Measurements from ENCODE around the gene MAD2L2. TPM values are rescaled to one million over a fixed set of nuclear protein-coding genes. Genes with fewer than 3 reads are reported as not detected.

The MAD2L2 gene
- total RNA-seq, 1 donor from 2014 or later = 34.9 TPM

DNA sequence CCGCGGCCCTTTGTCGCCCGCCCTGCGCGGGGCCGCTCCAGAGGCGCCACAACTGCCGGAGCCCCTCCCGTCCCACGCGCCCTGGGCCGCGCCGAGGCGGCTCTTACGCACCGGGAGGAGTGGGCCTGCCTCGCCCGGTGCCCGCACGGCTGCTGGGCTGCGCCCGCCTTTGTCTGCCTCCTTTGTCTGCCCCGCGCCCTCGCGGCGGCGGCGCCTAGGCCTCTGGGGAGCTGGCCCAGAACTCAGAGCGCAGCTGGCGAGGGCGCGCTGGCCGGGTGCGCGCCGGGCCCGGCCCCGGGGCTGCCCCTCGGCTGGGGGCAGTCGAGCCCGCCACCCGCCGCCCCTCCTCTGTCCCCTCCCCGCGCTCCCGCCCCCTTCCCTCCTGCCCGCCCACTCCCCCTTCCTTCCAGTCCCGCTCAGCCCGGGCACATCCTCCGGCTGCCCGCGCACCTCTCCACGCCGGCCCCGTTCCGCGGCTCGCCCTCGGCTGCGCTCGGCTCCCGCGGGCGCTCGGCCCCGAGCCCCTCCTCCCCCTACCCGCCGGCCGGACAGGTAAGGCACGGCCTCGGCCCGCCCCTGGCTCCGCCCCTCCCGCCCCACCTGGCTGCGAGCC lies 10.5 kb upstream of the MAD2L2 start, which contains the start of gene DRAXIN:
DRAXIN (plus strand) TSS at position 409 of the 613 bp plus-strand sequence. CDS start 14,549 bp downstream, outside the sequence.
- Mint-ChIP-seq H3K4me1 (peaks cover 16% of the 10 kb centered on the region), H3K27ac (no peak within 1 kb of the TSS), H3K27me3 (peaks cover 46% of the 10 kb centered on the region), H3K9me3 (no peaks in the 10 kb centered on the region), H3K4me3 (peak within 1 kb of the TSS; percentile 71), H3K36me3 (ENCODE audit: low read depth) (no peaks in the 10 kb centered on the region)
- CTCF ChIA-PET = interaction anchor here (1.2 kb wide), 1 partner anchor 27 kb away, joined by 6 read pairs; the partner anchor contains the start of gene FBXO6
- DNase-seq (no peak), ATAC-seq (ENCODE audit: low read depth) (peak; percentile 25)
- no peak for TF ChIP-seq CTCF (IDR thresholded peaks at IDR 0.05)
- intact Hi-C loops (cut with micrococcal nuclease) = loop anchor here (2.0 kb wide), 1 partner anchor 27 kb away; no protein-coding TSS in a partner anchor
- POLR2A ChIA-PET = interaction anchor here (0.8 to 1.5 kb wide), 2 partner anchors 10 to 44 kb away, joined by 3 to 6 read pairs; partner anchors contain the start of gene AGTRAP

DNA sequence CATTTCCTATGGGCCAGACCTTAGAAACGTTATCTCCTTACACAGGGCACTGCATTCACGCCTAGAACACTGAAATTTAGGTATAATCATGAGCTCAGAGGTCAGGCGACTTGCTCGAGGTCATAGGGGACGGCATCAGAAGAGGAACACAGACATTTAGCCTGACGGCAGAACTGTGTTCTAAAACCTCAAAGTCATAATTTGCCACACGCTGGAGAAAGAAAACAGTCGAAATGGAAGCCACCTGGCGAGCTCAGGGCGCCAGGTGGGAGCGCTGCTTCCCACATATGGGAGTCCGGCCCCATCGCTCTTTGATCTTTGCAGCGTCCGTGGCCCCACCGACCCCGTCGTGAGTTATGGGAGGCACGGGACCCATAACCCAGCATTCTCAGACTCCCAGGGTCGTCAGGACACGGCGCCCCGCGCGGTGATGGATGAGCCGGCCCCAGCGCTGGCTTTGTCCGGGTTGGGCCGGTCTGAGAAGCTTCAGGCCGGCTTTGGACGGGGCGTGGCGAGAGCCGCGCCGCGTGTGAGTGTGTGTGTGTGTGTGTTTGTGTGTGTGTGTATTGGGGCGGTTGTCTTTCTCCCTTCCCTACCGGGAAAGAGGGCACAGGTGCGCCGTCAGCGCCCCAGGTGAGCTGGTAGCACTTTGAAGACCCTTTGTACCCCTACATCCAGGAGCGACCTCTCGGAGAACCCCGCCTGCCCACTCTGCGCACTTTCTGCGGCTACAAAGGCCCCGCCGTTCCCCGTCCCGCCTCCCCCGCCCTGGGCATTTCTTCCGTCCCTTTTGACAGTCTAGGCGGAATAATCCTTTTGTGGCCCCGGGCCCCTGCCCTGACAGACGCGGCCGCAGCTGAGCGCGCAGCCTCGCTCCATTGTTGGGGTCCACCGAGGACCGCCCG lies 9.7 kb upstream of the MAD2L2 start:
- H3K27me3 Mint-ChIP-seq = peaks cover 45% of the 10 kb centered on the region

DNA sequence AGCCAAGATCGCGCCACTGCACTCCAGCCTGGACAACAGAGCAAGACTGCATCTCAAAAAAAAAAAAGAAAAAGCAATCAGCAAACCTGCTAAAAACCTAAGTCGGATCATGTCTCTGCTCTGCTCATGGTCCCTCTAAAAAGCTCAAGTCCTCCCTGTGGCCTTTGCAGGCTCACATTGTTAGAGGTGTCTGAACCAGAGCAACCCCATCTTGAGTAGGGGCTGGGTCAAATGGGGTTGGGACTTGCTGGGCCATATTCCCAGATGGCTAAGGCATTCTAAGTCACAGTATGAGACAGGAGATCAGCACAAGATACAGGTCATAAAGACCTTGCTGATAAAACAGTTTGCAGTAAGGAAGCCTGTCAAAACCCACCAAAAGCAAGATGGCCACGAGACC lies 7.6 kb upstream of the MAD2L2 start:
- intact Hi-C loops (cut with micrococcal nuclease) = no loop called here
- POLR2A ChIA-PET = interaction anchor here (0.7 kb wide), 1 partner anchor 10 kb away, joined by 3 read pairs; no protein-coding TSS in a partner anchor
- no peaks in the 10 kb centered on the region for H3K36me3 Mint-ChIP-seq (ENCODE audit: low read depth)
- H3K9me3 Mint-ChIP-seq = no peaks in the 10 kb centered on the region
- peaks cover 35% of the 10 kb centered on the region for H3K27me3 Mint-ChIP-seq
- DNase-seq = no peak
- H3K4me1 Mint-ChIP-seq = peaks cover 19% of the 10 kb centered on the region
- CTCF ChIA-PET = no interaction called here
- no peak for ATAC-seq (ENCODE audit: low read depth)
- TF ChIP-seq CTCF (IDR thresholded peaks at IDR 0.05) = no peak
- no peak overlapping the region for H3K4me3 Mint-ChIP-seq
- H3K27ac Mint-ChIP-seq = no peak overlapping the region

More for the DNA sequence above, 9.7 kb upstream of the MAD2L2 start:
- Mint-ChIP-seq H3K36me3 (ENCODE audit: low read depth) (no peaks in the 10 kb centered on the region), H3K27ac (no peak overlapping the region), H3K9me3 (no peaks in the 10 kb centered on the region), H3K4me3 (peak overlapping the region; percentile 71), H3K4me1 (peaks cover 16% of the 10 kb centered on the region)
- peak; percentile 21 for ATAC-seq (ENCODE audit: low read depth)
- ChIA-PET POLR2A (interaction anchor here (0.6 to 1.5 kb wide), 3 partner anchors 26 to 181 kb away, joined by 3 to 6 read pairs (median 6); partner anchors contain the start of gene AGTRAP), CTCF (interaction anchor here (1.2 to 1.4 kb wide), 2 partner anchors 17 to 26 kb away, joined by 3 to 6 read pairs; partner anchors contain the start of gene FBXO6)
- intact Hi-C loops (cut with micrococcal nuclease) = loop anchor here (2.0 kb wide), 1 partner anchor 28 kb away; no protein-coding TSS in a partner anchor
- no peak for DNase-seq
- TF ChIP-seq CTCF (IDR thresholded peaks at IDR 0.05) = no peak

GRCh38 chr1:11685210-11685752 lies 4.3 kb upstream of the MAD2L2 start:
- no peak for TF ChIP-seq CTCF (IDR thresholded peaks at IDR 0.05)
- no peak for ATAC-seq (ENCODE audit: low read depth)

More at GRCh38 chr1:11685210-11685752, 4.3 kb upstream of the MAD2L2 start:
- intact Hi-C loops (cut with micrococcal nuclease) = no loop called here
- CTCF ChIA-PET = interaction anchor here (1.8 kb wide), 1 partner anchor 21 kb away, joined by 6 read pairs; the partner anchor contains the start of gene FBXO6
- POLR2A ChIA-PET = interaction anchor here (0.7 kb wide), 1 partner anchor 17 kb away, joined by 5 read pairs; no protein-coding TSS in a partner anchor
- Mint-ChIP-seq H3K4me3 (no peak overlapping the region), H3K27ac (no peak overlapping the region), H3K9me3 (no peaks in the 10 kb centered on the region), H3K27me3 (peaks cover 17% of the 10 kb centered on the region), H3K4me1 (peaks cover 13% of the 10 kb centered on the region), H3K36me3 (ENCODE audit: low read depth) (no peaks in the 10 kb centered on the region)
- no peak for DNase-seq

Measured in activated B cell treated with CpG ODN at 0.5 μM for 24 hours (primary cell).